GM19372 (cell line): ENCODE results near the gene FOXJ1.

Source experiments
- ATAC-seq: cut with Tn5 transposase; IDR thresholded peaks from one replicate; pipeline ENCODE4 v1.9.1; 2021; ENCODE audit warnings: mild to moderate bottlenecking, low read depth, moderate library complexity; ENCODE audit not compliant: unreplicated experiment

FOXJ1 gene

DNA sequence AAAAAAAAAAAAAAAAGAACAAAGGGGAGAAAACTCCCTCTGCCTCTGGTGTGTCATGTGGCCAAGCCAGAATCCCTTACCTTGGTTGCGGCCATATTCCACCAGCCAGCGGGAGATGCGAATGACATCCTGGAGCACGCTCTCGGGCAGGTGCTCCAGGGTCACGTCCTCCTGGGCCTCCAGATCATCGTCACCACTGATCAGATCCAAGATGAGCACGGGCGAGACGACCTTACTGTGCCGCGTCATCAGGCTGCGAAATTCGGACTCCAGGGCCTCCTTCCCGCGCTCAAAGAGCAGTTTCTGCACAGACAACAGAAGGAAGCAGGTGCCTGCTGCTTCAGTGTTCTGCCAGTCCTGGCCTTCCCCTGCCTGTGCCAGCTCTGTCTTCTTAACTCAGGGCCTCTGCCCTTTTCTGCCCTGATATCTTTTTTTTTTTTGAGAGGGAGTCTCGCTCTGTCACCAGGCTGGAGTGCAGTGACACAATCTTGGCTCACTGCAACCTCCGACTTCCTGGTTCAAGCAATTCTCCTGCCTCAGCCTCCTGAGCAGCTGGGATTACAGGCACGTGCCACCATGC is 43.2 kb downstream of the FOXJ1 start:
- no peak for ATAC-seq

DNA sequence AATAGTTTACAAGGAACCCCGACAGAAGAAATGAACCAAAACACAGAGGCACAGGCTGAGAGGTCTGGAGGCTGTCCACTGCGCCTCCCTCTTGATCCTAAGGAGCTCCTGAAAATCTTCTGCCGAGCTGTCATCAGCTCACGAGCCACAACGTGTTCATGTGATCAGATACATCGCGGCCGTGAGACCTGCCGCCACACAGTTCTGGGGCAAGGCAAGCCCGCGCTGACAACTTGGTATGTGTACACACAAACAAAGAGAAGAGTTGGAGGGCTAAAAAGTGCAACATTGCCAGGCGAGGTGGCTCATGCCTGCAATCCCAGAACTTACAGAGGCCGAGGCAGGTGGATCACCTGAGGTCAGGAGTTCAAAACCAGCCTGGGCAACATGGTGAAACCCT is 45.1 kb downstream of the FOXJ1 start:
- ATAC-seq = no peak

DNA sequence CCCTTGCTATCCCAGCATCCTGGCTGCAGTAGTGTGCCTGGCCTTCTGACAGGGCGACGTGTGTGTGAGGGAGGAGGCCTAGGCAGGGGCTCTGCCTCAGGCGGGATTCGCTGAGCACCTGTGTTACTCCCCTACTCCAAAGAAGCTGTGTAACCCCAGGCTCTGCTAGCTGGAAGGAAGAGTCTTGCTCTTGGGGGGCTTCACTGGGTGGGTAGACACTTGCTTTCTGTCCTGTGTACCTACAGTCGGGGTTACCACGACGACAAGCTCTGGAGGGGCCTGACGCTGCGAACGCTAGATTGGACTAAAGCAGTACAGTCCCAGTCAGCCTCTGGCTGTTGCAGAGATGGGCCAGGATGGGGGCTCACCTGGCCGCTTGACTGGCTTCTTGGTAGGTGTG is 47.0 kb downstream of the FOXJ1 start:
- ATAC-seq = no peak

DNA sequence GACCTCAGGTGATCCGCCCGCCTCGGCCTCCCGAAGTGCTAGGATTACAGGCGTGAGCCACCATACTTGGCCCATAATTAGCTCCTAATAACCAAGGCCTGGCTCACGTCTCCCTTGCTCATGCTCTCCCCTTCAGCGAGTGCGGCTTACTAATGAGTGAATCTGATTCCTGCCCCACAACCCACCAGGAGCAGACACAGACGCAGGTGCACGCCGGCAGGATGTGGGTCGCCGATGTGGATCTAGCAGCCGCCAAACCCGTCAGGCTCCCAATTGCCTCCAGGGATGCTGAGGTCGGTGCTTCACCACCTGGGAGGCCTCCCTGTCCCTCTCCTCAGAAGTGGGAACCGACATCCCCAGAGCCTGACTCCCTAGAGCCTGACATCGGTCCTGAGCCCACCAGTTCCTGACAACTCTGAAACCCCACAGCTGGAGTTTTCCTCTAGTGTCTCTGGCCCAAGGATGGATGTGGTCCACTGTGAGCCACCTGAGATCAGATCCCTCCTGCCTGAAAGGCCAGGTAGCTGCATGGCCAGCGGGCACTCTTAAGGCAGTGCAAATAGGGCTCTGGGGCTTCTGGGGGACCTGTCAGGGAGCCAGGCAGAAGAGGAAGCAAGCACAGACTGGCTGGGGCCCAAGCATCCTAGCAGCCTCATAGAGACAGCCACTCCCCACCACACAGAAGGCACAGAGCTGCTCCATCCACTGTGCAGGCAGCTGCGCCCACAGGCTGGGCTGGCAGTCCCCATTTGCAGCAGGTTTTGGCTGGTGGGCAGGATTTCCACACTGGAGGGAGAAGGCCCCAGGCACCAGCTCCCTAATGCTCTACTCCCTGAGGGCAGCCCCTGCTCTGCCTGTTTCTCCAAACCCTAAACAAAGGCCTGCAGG is 48.3 kb downstream of the FOXJ1 start:
- no peak for ATAC-seq

DNA sequence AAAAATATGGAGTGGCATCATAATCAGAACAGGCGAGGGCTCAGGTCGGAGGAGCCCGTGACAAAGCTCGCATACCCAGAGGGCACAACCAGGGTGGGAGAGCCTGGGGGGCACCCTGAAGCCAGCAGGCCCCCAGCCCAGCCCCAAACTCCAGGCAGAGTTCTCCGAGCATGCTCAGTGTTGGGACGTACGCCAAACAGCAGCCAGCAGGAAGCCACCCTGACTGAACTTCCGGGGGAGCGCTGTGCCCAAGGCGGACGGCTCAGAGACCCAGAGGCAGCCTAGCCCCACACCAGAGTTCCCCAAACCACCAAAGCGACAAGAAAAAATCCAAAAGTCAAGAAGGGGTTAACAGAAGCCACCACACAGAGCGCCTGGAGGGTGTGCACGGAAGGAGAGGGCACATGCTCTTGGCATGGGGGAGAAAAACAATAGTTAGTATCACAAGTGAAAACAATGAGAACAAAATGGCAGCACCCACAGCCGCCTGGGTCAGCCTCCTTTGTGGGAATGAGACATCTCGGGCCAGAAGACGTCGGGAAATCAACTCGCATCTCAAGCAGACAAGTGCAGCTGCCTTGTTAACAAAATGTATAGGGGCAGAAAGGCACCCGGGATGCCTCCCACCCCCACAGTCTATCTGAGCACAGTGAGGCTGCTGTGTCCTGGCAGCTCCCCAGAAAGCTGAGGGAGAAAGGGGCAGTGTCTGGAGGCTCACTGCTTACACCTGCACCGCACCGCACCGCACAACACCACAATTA is 49.3 kb downstream of the FOXJ1 start:
- ATAC-seq = no peak

DNA sequence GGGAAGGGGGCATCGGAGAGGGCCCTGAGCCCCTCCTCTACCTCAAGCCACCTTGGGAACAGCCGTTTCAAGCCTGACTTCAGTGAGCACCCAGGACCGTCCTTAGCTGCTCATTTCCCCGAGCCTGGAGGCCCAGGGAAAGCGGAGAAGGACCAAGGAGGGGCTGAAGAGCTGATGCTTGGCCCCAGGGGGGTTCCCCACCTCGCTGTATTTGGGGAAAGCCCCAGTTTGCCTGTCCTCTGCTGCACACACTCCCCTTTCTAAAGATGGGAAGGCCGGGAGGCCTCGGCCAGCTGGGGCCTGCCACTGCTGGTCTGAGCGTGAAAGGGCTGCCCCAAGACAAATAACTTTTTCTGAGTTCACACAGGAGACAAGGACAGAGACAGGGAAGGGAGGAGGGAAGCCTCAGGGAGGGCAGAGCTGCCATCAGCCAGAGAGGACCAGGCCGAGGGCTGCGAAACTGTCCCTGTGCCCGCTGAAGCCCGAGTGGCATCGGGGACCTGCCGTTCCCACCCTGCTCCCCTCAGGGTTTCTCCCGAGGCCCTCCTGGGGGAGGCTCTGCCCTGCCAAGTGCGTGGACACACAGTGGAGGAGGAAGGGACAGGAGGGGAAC is 50.4 kb downstream of the FOXJ1 start:
- ATAC-seq = no peak

DNA sequence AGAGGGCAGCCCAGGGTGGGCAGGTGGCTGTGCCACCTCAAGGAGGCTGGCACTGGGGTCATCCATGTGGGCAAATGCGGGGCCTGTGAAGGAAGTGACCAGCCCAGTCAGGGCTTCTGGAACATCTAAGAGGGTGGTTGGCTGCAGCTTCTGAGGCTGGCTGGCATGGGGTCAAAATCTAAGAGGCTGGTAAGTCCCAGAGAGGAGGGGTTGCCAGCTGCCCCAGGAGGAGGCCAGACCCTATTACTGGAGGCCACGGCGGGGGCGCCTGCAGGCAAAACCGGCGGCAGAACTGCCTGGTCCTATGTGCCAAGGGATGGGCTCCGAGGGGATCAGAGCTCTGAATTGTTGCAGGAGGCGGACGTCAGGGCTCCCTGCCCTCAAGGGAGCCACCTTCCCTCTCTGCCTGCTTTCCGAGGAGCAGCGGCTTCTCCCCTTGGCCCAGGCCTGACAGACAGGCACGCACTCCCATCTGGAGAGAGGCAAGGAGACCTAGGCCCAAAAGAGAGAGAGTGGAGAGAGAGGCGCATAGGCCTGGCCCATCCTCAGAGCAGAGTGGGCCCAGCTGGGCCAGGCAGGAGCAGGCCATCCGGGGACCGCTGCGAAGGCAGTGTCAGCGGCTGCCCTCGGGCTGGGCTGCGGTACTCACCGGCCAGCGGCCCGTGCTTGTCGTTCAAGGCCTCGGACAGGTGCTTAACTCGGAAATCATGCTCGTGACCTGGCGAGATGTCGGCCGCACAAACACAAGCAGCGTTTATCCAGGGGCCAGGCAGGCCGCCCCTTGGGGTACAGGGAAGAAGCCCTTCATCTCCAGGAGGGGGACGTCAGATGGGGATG is 51.1 kb downstream of the FOXJ1 start:
- ATAC-seq = no peak

DNA sequence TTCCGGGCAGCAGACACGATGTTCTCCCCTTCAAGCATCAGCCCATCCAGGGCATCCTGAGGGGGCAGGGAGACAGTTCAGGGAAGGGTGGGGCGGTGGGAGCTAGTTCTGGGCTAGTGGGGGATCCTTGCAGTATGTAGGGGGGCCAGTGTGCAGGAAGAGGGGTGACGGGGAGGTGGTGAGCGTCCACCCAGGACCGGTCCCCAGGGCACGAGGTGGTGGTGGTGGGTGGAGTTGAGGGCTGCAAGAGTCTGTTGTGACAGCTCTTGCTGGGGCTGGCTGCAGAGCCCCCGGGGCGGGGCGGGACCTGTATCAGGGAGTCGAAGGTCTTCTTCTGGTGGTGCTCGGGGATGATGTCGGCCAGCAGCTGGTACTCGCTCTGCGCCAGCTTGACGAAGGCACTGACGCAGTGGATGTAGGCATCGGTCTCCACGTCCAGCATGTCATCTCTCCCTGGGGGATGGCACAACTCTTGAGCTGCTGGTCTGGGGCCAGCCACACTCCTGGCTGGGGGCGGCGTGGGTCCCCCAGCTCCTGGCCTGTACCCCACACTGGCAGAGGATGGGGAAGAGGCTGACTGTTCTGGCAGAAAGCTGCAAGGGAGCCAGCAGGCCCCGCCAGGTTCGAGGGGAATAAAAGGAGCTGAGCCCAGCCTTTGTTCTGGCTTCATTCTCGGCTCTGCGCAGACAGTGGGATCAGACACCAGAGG is 52.0 kb downstream of the FOXJ1 start:
- ATAC-seq = no peak

DNA sequence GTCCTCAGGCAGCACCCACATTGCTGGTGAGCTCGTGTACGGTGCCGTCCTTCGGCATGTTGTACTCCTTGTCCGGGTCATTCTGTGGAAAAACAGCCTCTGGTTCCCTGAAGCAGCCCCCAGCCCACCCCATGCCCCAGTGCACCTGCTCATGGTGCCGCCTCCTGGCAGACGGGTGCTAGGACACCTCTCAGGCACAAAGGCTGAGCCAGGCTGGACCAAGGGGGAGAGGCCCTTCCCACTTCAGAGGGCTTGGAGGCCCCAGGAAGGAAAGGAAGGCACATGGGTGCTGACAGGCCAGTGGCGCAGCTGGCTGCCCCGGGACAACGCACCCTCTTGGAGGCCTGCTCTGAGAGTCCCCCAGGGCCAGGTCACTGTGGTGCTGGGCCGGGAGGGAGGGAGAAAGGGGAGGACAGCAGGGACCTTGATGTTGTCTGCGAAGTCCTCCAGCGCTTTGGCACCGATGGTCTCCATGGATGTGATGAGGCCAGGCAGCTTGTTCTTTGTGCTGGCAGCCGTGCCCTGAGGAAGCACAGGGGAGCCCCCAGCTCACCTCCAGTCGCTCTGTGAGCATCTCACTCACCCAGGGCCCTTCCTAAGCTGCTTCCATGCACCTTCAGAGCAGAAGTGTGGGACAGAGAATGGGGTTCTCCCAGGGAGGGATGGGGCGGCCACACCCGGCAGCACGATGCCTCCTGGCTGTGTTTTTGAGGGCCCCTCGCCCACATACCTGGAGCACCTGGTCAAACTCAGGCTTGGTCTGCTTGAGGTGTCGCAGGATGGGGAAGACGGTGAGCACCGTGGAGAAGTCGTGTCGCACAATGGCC is 52.8 kb downstream of the FOXJ1 start:
- no peak for ATAC-seq

DNA sequence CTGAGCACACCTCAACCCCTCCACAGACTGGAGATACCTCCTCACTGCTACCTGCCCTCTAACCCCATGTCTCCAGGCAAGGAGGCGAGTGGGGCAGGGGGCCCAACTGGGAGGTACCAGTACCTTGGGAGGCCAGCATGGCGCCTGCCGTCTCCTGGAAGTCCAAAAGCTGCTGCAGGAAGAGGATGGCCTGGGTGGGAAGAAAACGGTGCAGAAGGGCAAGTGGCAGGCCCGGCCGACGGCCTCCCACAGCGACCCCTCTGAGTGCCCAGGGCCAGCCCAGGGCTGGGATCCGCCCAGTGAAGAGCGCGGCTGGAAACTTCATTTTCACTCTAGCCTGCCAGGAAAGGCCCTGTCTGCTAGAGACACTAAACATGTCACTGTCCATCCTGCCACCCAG is 53.5 kb downstream of the FOXJ1 start:
- no peak for ATAC-seq

DNA sequence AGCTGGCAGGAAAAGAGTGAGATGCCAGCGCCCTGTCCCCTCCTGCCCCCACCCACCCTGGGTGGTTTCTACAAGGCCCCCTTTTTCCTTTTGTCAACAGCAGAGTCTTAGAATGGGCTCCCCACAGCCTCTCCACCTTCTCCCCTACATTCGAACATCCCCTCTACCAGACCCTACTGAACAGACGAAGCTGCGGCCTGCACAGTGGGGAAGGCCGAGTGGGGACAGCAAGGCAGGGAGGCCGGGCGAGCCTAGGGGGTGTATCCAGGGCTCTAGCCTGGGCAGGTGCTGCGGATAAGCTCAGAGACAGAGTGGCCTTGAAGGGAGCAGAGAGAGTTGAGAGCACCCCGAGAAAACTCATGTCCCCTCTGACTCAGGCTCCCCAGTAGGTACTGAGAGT is 54.7 kb downstream of the FOXJ1 start:
- ATAC-seq = no peak
